HL-60 (cell line): Measurements from ENCODE around the gene TIGD6.

Experiments used
- CTCF ChIP-seq: IDR thresholded peaks from one replicate; pipeline ENCODE4 v1.5.1; 2011; ENCODE audit warnings: low read length, control low read depth, inconsistent platforms; ENCODE audit not compliant: insufficient read depth
- GABPA ChIP-seq: IDR thresholded peaks from 2 replicates; pipeline ENCODE4 v1.6.1; 2012; ENCODE audit warnings: low read depth
- POLR2AphosphoS5 ChIP-seq: IDR thresholded peaks from 2 replicates; pipeline ENCODE4 v1.6.1; 2012; ENCODE audit warnings: low read depth
- REST ChIP-seq: IDR thresholded peaks from 2 replicates; pipeline ENCODE4 v1.6.1; 2012; ENCODE audit warnings: low read depth; ENCODE audit not compliant: insufficient replicate concordance

GRCh38 chr5:149999866-150000255 is 593 bp downstream of the TIGD6 start:
- no peak for TF ChIP-seq CTCF
- no peak for TF ChIP-seq POLR2AphosphoS5
- no peak for TF ChIP-seq GABPA
- no peak for TF ChIP-seq REST
